Activated T-helper 9 cell treated with anti-CD3 and anti-CD28 coated beads, Interleukin-2, amount 50 U/mL, for 16 hours (primary cell): ENCODE data around the gene TYMP.

Experiments
- DNase-seq: peaks from one replicate; pipeline ENCODE4 v3.0.0-alpha.2; 2020; ENCODE audit warnings: low read depth

TYMP gene

GRCh38 chr22:50483556-50483955 is 46.3 kb downstream of the TYMP start:
- no peak for DNase-seq

GRCh38 chr22:50483106-50483505 is 46.7 kb downstream of the TYMP start:
- no peak for DNase-seq

DNA sequence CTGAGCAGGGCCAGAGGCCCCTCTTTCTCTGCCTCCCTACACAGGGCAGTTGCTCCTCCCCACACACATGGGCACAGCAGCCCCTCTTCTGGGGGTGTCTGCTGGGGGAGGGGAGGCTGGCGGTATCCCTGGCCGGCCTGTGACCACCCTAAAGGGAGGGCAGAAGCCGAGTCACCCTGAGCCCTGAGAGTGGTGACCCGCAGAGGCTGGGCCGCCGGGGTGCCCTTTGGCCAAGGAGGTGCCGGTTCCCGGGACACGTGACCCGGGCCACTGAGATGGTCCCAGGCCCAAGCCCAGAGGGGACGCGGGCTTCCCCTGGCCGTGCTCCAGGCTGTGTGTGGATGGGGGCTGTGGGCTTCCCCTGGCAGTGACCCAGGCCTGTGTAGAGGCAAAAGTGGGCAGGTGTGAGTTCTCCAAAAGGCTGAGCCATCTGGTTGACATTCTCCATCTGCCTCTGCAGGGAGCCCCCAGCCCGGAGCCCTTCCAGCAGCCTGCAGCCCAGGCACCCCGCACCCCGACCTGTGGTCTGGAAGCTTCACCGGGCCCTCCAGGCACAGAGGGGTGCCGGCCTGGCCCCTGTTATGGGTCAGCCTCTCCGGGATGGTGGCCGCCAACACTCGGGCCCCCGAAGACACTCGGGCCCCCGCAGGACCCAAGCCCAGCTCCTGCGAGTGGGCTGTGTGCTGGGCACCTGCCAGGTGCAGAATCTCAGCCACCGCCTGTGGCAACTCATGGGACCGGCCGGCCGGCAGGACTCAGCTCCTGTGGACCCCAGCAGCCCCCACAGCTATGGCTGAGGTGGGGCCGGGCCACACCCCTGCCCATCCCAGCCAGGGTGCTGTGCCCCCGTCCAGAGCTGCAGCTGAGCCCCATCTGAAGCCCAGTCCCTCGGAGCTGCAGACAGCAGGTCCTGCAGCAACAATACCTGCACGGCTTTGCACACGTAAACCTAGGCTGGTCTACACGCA is 47.4 kb downstream of the TYMP start:
- DNase-seq: no peak

- peak; percentile 52 for DNase-seq
Observed at GRCh38 chr22:50481440-50482106, 48.2 kb downstream of the TYMP start, which contains the start of gene ADM2. TSS of gene ADM2 (plus strand) at chr22:50481543. CDS start at chr22:50481848, 305 bp downstream.

GRCh38 chr22:50481045-50481439 is 48.8 kb downstream of the TYMP start:
- DNase-seq: no peak

- no peak for DNase-seq
Observed at GRCh38 chr22:50479721-50480120, 50.1 kb downstream of the TYMP start.

GRCh38 chr22:50477923-50478322 is 51.9 kb downstream of the TYMP start:
- no peak for DNase-seq

DNA sequence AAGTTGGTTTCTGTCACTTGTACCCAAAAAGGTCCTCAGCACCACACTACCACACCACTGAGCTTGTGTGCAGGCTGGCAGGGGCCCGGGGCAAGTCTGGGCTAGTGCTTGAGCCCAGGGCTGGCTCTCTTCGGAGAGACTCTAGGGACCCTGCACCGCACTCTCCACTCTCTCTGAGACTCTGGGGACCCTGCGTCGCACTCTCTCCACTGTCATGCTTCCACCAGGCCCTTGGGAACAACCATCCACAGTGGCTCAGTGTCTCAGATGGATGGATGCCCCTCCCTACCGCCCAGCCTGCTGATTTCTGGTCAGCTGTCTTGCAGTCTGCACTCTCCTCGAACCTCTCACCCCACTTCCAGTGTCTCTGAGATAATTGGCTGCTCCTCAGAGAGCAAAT is 52.9 kb downstream of the TYMP start:
- no peak for DNase-seq
